ENCODE data around the gene PALM.
A peak's percentile ranks its signal among the peaks of the same experiment; 100 is the strongest.
"Not testable (repeated sequence)": the region's sequence is repeated elsewhere in the genome, so short reads cannot be mapped to it uniquely, and the experiment has no call there.

Gene PALM

DNA sequence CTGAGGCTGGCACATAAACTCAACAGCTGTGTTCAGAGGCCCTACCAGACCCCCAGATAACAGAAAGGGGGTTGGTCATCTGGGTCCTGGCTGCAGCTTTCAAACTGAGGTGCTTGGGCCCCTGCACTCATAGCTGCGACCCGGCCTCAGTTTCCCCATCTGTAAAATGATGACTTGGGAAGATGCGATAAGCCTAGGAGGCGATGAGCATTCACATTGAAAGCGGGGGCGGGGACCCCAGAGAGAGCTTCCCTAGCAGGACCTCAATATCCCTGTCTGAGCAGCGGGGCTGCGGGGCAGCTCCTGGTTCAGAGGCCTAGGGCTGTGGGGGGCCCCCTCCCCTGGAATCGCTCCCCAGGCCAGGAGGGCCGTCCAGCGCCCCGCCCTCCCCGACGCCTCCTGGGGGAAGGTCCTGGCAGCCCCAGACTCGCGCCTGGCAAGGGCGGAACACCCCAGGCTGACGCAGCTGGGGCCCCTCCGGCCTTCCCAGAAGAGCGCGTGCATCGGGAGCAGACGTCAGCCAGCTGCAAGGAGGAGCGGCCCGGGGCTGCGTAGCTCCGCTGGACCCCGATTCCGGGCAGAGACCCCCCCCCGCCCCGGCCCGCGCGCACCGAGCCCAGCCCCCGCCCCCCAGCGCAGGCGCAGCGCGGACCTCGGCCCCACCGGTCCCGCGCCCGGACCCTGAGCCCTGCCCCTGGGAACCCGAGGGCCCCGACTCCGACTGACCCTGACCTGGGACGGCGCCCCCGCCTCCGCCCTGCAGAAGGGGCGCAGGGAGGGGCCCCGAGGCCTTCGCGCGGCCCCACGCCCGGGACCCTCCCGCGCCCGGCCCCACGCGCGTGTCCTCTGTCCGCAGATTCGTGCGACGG, 29.1 kb upstream of the PALM start:
- peak; percentile 34 to 71 for DNase-seq

DNA sequence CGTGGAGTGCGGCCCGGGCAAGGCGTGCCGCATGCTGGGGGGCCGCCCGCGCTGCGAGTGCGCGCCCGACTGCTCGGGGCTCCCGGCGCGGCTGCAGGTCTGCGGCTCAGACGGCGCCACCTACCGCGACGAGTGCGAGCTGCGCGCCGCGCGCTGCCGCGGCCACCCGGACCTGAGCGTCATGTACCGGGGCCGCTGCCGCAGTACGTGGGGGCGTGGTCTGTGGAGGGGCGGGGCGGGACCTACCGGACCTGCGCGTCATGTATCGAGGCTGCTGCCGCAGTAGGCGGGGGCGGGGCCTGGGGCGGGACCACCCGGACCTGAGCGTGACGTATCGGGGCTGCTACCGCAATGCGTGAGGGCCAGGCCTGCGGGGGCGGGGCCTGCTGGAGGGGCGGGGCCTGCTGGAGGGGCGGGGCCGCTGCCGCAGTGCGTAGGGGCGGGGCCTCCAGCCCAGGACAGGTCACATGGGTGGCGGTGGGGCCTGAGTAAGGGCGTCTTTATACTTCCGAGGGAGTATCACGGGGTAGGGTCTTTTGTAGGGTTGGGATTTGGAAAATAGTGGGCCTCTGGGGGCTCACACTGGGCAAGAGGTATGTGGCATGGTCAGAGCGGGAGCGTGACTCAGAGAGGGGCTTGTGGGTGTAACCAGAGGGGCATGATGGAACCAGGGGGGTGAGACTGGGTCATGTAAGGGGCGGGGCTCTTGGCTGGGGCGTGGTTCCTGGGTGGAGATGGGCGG, 28.3 kb upstream of the PALM start:
- peak; percentile 95 to 99 for DNase-seq

DNA sequence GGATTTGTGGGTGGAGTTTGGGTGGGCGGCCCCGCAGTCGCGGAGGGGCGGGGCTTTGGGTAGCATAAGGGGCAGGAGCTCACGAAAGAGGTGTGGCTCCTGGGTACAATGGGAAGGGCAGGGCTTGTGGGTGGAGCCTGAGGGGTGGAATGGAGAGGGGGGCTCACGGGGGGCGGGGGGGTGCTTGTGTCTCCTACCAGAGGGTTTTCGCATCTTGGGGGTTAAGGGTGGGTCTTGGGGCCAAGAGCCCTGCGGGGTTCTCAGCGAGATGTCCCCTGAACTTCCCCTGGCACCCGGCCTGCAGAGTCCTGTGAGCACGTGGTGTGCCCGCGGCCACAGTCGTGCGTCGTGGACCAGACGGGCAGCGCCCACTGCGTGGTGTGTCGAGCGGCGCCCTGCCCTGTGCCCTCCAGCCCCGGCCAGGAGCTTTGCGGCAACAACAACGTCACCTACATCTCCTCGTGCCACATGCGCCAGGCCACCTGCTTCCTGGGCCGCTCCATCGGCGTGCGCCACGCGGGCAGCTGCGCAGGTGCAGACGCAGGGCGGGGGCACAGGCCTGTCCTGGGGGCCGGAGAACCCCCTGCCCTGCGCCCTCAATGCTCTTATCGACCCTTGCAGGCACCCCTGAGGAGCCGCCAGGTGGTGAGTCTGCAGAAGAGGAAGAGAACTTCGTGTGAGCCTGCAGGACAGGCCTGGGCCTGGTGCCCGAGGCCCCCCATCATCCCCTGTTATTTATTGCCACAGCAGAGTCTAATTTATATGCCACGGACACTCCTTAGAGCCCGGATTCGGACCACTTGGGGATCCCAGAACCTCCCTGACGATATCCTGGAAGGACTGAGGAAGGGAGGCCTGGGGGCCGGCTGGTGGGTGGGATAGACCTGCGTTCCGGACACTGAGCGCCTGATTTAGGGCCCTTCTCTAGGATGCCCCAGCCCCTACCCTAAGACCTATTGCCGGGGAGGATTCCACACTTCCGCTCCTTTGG, 27.4 kb upstream of the PALM start:
- no peak for DNase-seq

DNA sequence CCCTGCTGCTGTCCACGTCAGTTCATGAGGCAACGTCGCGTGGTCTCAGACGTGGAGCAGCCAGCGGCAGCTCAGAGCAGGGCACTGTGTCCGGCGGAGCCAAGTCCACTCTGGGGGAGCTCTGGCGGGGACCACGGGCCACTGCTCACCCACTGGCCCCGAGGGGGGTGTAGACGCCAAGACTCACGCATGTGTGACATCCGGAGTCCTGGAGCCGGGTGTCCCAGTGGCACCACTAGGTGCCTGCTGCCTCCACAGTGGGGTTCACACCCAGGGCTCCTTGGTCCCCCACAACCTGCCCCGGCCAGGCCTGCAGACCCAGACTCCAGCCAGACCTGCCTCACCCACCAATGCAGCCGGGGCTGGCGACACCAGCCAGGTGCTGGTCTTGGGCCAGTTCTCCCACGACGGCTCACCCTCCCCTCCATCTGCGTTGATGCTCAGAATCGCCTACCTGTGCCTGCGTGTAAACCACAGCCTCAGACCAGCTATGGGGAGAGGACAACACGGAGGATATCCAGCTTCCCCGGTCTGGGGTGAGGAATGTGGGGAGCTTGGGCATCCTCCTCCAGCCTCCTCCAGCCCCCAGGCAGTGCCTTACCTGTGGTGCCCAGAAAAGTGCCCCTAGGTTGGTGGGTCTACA, 25.9 kb upstream of the PALM start:
- DNase-seq = no peak

DNA sequence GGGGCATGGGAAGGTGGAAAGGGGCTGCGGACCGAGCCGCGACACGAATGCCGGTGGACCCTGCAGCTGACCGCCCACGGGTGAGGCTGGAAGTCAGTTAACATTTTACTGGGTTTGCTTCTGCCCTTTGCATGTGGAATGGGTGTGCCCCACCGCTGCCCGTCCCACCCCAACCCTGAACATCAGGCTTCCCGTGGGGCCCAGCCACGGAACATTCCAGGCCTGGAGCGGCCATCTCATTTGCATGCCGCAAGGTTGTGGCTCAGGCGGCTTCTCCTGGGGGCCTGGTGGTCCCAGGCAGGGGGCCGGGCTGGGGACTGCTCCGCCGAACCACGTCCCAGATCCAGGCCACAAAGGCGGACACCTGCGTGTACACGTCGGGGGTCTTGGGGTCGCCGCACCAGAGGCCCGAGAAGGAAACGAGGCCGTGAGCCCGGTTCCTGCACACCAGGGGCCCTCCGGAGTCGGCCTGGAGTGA, 23.2 kb upstream of the PALM start:
- DNase-seq = no peak

DNA sequence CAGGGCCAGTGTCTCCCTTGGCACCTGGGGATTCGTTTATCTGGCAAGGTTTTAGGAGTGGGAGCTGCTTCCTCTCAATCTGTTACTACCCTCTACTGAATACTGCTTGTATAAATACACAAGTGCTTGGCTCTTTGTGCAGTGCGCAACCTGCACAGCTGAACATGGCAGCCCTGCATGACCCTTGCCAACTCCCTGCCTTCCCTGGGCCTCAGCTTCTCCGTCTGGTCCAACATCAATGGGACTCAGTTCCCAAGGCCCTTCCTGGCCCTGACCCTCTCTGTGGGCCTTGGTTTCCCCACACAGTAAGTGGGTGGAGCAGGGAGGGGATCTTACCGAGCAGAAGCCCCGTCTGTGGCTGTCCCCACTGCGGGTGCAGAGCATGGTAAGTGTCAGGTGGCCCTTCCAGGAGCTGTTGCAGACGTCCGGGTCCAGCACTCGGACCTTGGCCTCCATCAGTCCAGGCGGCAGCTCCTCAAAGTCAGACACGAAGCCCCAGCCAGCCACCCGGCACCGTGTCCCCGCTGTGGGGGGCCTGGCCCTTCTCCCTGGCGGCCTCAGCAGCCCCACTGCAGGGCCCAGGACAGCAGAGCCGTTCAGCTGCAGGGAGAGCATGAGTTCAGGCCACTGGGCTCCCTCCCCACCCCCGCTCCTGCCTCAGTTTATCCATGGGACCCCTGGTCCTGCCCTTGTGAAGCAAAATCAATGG, 22.0 kb upstream of the PALM start:
- DNase-seq = no peak

DNA sequence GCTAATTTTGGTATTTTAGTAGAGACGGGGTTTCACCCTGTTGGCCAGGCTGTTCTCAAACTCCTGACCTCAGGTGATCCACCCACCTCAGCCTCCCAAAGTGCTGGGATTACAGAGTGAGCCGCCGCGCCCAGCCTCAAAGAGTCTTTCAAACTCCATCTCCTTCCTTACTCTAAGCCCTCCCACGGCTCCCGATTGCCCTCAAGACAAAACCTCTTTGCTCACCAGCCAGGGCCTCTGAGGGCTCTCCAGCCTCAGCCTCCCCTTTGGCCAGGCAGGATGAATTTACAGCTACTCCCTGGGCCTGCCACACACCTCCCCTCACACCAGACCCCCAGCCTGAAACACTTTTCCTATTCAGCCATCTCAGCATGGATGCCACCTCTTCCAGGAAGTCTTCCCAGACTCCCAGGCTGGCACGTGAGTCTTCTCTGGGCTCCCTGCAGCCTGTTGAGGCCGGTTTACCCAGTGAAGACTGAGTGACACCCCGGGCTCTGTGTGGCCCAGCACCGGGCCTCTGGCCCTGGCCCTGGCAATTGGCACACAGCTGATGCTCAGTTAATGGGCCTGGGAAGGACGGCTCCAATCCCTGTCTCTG, 21.1 kb upstream of the PALM start:
- DNase-seq = no peak

DNA sequence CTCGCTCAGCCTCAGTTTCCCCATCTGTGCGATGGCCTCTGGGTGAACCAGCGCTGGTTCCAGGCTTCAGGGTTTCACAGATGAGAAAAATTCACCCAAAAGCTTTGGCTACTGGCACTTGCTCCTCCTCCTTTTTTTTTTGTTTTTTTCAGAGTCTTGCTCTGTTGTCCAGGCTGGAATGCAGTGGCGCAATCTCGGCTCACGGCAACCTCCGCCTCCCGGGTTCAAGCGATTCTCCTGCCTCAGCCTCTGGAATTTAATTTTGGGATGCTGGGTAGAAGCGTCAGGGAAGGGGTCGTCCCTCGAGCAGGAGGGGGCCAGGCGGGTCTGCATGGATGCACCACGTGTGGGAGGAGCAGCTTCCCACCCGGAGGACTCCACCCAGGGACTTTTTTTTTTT, 20.5 kb upstream of the PALM start:
- no peak for DNase-seq

DNA sequence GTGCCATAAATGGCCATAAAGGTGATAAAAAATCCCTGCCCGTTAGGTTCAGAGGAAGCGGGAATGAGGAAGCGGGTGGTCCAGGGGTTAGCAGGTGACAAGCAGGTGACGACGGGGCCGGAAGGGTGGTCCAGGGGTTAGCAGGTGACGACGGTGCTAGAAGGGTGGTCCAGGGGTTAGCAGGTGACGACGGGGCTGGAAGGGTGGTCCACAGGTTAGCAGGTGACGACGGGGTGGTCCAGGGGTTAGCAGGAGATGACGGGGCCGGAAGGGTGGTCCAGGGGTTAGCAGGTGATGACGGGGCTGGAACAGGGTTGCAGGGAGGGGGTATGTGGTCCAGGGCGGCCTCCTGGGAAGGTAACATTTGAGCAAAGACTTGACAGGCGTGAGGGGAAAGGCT, 19.7 kb upstream of the PALM start:
- no peak for DNase-seq

DNA sequence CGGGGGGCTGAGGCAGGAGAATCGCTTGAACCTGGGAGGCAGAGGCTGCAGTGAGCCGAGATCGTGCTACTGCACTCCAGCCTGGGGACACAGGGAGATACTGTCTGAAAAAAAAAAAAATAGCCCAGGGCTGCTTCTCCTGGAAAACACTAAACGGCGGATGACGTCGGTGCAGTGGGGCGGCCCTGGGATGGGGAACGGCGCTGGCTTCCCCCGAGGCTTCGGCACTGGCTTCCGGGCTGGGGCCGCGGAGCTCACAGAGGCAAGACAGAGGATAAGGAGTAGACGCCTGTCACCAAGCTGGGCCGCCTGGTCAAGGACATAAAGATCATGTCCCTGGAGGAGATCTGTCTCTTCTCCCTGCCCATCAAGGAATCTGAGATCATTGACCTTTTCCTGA, 18.5 kb upstream of the PALM start:
- no peak for DNase-seq

DNA sequence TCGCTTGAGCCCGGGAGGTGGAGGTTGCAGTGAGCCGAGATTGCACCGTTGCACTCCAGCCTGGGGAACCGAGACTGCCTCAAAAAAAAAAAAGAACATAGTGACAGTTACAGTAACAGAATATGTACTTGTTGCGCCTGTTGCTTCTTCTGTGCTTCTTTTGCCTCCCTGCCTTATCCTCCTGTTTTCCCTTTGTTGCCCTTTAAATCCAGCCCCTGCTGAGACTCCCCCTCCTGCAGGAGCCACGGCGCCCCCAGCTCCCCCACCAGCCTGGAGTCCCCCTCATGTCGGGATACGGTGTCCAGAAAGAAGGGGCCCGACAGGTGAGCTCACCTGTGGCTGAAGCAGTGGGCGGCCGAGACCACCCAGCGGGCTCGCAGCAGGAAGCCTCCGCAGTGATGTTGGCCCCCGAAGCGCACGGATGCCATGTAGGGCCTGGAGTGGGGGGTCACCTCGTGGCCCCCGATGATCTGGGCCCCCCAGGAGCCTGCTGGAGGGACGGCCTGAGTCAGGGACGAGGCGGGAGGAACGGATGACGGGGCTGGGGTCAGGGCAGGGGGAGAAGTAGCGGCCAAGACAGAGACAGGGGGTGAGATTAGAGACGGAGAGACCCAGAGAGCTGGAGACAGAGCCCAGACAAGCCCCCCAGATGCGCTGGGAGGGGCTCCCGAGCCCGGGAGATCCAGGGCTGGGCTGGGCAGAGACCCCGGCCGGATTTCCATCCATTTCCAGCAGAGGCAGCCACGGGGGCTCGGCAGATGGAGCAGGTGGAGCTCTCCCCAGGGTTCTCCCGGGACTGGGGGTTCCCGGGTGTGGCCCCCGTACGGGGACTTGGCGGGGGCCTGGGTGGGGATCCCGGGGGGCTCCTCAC, 14.0 kb upstream of the PALM start:
- DNase-seq = no peak

DNA sequence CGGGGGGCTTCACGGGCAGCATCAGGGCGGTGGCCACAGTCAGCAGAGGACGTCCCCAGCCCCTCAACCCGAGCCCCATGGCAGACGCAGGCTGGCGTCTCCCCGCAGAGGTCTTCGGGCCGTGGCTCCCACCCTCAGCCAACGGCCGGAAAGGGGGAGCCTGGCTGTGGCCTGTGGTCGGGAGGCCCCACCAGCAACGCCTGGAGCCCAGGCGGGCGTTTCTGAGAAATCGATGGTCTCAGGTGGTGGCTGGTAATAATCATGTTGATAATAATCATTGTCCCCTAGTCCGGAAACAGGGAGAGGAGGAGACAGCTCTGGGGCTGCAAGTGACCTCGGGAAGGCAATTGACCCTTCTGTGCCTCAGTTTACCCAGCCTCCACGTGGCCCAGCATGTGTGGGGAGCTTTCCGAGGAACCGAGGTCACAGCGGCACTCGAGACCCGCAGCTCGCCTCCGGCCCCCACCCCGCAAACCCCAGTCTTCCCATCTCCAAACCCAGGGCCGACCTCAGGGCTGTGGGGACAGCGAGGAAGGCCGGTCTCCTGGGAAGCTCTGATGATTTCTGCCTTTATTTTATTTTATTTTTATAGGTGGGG, 13.3 kb upstream of the PALM start, which contains the start of gene PRSS57:
PRSS57 (minus strand) TSS at position 101 of the 598 bp plus-strand sequence; CDS start at position 79, 22 bp downstream.
- no peak for DNase-seq

DNA sequence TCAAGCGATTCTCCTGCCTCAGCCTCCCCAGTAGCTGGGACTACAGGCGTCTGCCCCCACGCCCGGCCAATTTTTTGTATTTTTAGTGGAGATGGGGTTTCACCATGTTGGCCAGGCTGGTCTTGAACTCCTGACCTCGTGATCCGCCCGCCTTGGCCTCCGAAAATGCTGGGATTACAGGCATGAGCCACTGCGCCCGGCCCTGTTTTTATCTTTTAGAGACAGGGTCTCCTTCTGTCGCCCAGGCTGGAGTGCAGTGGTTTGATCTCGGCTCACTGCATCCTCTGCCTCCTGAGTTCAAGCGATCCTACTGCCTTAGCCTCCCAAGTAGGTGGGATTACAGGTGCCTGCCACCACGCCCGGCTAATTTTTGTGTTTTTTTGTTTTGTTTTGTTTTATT, 10.2 kb upstream of the PALM start:
- DNase-seq = not testable (repeated sequence)

DNA sequence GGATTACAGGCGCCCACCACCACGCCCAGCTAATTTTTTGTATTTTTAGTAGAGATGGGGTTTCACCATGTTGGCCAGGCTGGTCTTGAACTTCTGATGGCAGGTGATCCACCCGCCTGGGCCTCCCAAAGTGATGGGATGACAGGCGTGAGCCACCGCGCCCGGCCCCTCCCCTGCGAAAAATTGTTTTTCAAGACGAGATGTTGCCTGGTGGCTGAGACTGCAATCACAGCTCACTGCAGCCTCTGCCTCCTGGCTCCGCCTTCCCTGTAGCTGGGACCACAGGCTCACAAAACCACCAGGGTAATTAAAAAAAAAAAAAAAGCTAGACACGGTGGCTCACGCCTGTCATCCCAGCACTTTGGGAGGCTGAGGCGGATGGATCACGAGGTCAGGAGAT, 8.8 kb upstream of the PALM start:
- DNase-seq = not testable (repeated sequence)

DNA sequence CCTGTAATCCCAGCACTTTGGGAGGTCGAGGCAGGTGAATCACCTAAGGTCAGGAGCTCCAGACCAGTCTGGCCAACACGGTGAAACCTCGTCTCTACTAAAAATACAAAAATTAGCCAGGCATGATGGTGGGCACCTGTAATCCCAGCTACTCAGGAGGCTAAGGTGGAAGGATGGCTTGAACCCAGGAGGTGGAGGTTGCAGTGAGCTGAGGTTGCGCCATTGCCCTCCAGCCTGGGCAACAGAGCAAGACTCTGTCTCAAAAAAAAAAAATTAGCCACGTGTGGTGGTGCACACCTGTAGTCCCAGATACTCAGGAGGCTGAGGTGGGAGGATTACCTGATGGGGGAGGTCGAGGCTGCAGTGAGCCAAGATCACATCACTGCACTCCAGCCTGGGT, 5.9 kb upstream of the PALM start:
- DNase-seq = not testable (repeated sequence)

DNA sequence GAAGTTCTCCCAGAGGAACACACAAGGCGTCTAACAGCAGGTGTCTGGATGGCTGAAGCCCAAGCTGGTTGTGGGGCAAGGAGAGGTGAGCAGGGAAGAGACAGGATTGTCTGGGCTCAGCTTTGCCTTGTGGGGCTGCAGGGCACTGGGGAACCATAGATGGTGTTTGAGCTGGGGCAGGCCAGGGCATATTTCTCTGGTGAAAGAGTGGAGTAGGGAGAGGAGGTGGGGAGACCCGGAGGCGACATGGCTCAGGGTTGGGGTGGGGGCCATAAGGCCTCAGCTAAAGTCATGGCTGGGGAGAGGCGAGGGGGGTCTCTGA, 5.4 kb upstream of the PALM start:
- no peak for DNase-seq

DNA sequence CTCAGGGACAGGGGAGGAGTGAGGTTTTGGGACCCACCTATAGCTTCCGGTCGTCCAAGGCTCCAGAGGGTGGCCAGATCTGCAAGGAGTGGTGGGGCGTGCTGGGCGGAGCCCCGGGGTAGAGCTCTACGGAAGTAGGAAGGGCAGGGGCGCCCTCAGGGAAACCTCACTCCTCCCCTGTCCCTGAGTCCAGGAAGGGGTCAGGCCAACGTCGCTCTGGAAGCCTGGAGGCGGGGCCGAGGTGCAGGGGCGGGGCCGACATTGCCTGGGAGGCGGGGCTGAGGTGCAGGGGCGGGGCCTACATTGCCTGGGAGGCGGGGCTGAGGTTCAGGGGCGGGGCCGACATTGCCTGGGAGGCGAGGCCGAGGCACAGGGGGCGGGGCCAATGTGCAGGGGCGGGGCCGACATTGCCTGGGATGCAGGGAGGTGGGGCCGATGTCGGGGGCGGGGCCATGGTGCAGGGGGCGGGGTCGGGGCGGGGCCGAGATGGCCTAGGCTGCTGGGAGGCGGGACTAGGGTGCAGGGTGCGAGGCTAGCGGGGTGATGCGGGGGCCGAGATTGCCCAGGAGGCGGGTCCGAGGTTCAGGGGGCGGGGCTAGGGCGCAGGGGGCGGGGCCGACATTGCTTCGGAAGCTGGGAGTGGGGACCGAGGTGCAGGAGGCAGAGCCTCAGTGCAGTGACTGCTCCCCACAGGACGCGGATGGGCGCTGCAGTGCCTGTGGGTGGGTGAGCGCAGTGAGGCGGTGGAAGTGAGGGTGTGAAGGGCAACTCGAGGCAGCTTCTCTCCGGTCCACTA, 4.9 kb upstream of the PALM start:
- peak in 1 of 2 experiments; percentile 44 for DNase-seq

DNA sequence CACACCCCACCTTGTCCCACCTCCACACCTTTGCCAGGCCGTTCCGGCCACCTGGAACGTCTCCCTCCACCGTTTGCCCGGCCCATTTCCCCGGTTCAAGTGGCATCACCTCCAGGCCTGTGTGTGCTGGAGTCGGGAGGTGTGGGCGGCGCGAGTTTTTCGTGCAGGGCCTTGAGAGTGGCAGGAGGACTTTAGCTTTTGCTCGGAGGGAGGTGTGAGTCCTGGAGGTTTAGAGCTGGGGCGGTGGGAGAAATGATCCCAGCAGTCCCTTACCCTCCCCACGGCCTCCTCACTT, 4.3 kb upstream of the PALM start:
- DNase-seq = no peak

Measured in NCI-H446 (cell line).